GM21737 (cell line): ENCODE results near the gene NFATC1.

Source experiments
- ATAC-seq: cut with Tn5 transposase; IDR thresholded peaks from one replicate; pipeline ENCODE4 v1.9.1; 2021; ENCODE audit warnings: mild to moderate bottlenecking, moderate library complexity; ENCODE audit not compliant: unreplicated experiment

The NFATC1 gene

DNA sequence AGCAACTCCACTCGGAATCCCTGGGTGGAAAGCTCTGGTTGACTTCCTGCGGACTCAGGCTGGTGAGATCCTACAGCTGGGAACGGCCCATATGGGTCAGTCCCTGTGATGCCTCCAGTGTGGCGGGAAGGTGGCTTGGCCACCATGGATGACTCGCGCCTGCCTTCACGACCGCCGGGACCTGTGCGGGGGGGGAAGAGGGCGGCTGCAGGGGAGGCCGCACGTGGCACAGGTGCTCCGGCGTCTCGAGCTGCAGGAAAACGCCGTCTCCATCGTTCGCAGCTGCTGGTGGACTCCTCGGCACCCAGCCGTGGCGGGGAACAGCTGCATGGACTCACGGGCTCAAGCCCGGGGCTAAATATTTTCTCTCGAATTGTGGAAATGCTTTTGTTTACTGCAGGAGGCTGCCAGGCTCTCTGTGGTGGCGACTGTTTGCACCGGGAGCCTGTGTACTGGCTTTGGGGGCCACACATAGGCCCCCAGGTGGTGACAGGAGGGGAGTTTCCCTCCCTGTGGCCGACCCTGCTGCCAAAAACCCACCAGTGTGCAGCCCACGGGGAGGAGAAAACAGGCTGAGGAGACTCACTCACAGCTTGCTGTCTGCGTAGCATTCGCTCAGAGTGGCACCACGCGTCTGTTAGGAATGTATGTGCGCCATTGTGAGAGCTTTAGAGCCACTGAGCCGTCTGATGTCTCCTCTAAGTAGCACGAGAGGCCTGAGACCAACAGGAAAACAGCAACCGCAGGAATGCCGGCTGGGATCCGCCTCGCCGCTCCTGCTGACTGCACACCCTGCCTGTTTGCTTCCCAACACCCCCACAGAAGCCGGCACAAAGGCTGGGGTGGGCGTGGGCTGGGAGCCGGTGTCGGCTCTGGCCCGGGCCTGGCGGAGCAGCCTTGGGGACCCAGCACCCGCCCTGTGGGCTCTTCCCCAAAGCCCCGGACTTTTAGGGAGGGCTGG, 89.2 kb downstream of the NFATC1 start:
- no peak for ATAC-seq

GRCh38 chr18:79485788-79486355, 90.1 kb downstream of the NFATC1 start:
- no peak for ATAC-seq

DNA sequence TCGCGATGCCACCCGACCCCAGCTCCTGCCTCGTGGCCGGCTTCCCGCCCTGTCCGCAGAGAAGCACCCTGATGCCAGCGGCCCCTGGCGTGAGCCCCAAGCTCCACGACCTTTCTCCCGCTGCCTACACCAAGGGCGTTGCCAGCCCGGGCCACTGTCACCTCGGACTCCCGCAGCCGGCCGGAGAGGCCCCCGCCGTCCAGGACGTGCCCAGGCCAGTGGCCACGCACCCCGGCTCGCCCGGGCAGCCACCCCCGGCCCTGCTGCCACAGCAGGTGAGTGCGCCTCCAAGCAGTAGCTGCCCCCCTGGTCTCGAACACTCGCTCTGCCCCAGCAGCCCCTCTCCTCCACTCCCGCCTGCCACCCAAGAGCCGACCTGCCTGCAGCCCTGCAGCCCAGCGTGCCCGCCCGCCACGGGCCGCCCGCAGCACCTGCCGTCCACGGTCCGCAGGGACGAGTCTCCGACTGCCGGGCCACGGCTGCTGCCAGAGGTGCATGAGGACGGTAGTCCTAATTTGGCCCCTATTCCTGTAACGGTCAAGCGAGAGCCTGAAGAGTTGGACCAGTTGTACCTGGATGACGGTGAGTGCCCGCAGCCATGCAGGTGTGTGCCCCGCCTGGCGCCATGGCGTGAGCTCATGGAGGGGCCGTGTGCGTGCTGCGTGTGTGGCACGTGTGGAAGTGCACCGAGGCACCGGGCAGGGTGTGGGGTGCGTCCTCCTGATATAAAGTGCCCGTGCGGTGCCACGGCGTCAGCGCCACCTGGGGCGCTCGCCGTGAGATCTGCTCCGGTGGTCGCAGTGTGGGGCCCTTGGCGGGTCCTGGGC, 90.8 kb downstream of the NFATC1 start:
- ATAC-seq = no peak

DNA sequence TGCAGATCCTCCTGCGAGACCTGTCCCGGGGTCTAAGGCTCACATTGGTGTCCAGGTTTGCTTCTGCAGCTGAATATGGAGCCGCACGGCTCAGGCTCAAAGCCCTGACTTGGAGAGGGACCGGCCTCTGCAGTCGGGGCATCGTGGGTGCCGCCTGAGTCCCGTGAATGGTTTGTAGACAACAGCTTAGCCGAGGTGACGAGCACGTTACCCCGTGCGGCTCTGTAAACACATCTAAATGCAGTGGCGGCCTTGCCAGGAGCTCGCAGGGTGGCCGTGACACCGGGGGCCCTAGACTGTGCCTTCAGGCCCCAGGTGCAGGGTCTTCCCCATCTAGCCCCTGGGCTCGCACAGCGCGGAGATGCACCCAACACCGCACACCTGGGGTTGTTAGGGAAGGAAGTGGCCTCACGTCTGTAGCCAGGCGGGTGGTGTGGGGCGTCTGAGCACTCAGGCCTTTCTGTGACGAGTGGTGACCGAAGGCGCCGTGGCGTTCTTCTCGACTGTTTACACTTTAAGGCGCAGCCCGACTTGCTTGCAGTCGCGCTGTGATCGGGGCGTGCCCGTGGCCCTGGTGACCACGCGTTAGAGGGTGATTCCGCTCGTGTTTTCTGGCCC, 91.6 kb downstream of the NFATC1 start:
- ATAC-seq = no peak

DNA sequence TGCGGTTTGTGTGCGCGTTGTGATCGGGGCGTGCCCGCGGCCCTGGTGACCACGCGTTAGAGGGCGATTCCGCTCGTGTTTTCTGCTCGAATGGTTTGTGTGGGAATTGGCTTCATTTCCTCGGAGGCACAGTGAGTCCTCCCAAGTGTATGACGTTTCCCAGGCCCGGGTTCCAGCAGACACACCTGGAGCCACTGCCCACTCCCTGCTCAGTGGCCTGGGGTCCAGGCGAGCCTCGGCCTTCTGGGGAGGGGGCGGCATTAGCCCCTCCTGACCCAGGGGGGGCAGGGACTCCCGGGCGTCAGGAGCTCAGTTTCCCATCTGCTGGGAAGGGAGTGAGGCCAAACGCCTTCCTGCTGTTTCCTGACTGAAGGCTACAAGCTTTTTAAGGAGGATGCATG, 92.1 kb downstream of the NFATC1 start:
- ATAC-seq = no peak

- ATAC-seq = no peak
Measured at GRCh38 chr18:79488311-79489050, 92.8 kb downstream of the NFATC1 start.

DNA sequence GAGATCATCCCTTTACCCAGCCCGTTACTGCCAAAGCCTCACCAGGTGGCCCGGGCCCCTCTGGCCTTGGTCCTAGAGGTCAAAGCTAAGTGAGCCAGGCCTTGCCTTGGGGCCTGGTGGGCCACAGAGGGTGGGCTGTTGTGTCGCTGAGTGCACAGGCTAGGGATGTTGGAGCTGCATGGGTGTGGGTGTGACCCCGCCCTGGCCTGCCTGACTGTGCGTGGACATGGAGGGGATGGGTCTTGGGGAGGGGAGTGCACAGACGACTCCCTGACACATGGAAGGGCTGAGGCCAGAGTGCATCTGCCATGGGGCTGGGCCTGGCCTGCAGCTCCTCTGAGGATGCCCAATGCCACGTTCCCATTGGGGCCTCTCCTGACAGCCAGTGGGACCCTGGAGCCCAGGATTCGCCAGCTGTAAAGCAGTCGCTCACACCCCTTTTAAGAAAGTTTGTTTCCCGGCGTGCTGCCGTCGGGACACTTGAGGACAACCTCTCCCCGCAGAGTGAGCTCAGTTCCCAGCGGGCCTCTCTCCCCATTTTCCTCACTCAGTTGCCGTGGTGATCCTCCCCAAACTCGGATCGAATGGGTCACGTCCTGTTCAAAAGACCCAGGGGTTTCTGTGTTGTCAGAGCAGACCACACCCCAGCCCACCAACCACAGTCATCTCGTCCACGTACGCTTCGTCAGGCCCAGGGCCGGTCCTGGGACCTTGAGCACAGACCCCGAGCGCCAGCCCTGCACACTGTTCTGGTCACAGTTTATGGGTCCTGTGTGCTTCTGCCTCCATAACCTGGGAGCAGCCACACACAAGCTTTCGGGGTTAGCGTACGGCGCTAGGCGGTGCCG, 93.5 kb downstream of the NFATC1 start:
- no peak for ATAC-seq

DNA sequence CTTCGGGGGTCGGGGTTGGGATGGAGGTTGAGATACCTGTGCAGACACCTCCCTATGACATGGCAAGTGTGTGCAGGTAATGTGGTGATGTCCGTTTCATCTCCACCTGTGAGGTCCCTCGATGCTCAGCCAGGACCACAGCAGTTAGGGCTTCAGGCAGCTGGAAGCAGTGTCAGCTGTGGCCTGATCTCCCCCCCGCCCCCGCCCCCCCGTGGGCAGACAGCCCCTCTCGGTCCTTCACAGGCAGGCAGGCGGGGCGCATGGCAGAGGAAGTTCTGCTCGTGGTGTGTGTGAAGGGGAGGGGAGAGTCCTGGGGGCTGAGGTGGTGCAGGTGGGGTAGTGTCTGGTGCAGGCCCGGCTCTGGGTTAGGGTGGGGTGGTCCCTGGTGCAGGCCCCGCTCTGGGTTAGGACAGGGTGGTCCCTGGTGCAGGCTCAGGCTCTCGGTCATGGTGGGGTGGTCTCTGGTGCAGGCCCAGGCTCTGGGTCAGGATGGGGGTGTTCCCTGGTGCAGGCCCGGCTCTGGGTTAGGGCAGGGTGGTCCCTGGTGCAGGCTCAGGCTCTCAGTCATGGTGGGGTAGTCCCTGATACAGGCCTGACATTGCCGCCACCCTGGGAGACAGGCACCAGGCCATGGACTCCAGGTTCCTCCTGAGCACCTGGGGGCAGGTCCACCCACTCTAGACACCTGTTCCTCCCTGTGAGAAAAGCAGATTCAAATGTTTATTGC, 94.3 kb downstream of the NFATC1 start:
- ATAC-seq = no peak

DNA sequence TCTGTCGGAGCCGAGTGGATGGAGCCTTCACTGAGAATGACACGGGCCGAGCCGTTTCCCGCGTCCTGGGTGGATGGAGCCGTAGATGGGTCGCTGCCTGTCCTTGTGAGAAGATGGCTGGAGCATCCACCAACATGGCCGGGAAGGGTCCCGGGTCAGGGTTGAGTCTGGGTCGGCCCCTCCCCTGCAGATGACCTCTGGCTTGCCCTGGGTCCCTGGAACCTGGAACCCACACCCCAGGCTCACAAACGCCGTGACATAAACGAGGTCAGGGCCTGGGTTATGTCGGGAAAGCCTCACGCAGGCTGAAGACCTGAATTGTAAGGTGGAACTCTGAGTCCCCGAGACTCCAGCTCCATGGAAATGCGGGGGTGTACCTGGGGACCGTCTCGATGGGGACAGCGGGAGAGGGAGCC, 94.9 kb downstream of the NFATC1 start:
- no peak for ATAC-seq

DNA sequence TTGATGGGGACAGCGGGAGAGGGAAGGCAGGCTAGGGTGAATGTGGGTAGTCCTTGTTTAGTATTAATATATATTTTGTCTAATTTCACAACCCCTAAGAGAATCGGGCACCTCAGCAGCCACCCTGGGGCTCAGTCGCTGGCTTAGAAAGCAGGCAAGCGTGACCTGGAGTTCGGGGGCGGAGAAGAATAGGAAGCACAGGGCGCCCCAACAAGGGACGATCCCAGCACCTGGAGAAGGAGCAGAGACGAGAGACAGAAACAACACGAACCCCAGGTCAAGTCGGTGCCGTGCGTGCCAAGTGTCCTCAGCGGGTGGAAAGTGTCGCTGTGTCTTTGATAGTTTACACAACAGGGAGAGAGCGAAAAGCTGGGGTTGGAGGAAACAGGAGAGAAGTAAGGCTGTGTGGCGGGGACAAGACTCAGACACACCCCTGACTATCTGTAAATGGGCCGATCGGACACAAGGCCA, 95.4 kb downstream of the NFATC1 start:
- ATAC-seq = no peak

DNA sequence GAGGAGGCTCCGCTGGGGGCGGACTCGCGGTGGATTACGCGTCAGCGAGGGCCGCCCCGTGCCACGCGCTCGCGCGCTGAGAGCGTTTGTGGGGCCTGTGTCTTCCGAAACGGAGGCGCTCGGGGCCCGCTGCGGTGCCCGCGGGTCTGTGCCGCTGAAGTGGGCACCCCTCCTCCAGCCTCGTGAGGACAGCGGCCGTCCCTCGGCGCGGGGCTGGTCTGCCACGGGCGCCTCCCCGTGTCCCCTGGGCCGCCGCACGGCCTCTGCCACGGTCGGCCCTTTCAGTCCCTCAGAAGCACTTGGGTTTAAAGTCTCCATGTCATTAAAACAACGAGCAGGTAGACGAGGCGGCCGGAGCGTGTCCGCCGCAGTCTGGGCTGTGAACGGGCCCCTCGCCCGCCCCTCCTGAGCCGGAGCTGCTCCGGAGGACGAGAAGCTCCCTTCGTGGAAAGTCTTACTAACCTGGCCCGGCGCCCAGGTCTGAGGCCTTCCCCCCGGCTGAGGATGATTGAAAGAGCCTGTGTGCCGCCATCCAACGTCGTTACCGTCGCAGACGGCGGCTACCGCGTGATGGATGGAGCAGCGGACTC, 97.6 kb downstream of the NFATC1 start:
- ATAC-seq = no peak

- ATAC-seq = no peak
Measured at GRCh38 chr18:79493801-79494211, 98.1 kb downstream of the NFATC1 start.

- ATAC-seq = no peak
Measured at GRCh38 chr18:79494936-79495335, 99.2 kb downstream of the NFATC1 start.

- no peak for ATAC-seq
Measured at GRCh38 chr18:79495591-79496071, 99.9 kb downstream of the NFATC1 start.

- no peak for ATAC-seq
Measured at GRCh38 chr18:79496237-79496977, 100.7 kb downstream of the NFATC1 start.

GRCh38 chr18:79496978-79497637, 101.4 kb downstream of the NFATC1 start:
- ATAC-seq = peak; percentile 39

GRCh38 chr18:79497638-79498081, 101.9 kb downstream of the NFATC1 start:
- peak; percentile 81 for ATAC-seq
